Stimulated activated naive CD8-positive, alpha-beta T cell treated with anti-CD3 and anti-CD28 coated beads, Interleukin-15, Interleukin-2, amounts not matched to agents 100 ng/mL and 50 ng/mL, for 24 hours (primary cell): ENCODE measurements around the gene SH3TC1.
A peak's percentile ranks its signal among the peaks of the same experiment; 100 is the strongest.

Experiments
- H3K27ac Mint-ChIP-seq: one replicate; pipeline ENCODE4 v1.8.0; 2021; ENCODE audit warnings: mild to moderate bottlenecking, mixed read lengths
- H3K27me3 Mint-ChIP-seq: one replicate; pipeline ENCODE4 v1.8.0; 2021; ENCODE audit warnings: mixed read lengths
- H3K36me3 Mint-ChIP-seq: one replicate; pipeline ENCODE4 v1.8.0; 2021; ENCODE audit warnings: low read depth, mixed read lengths
- H3K4me1 Mint-ChIP-seq: one replicate; pipeline ENCODE4 v1.8.0; 2021; ENCODE audit warnings: low read depth, mixed read lengths
- H3K4me3 Mint-ChIP-seq: one replicate; pipeline ENCODE4 v1.8.0; 2021; ENCODE audit warnings: mild to moderate bottlenecking, mixed read lengths
- H3K9me3 Mint-ChIP-seq: one replicate; pipeline ENCODE4 v1.8.0; 2021; ENCODE audit warnings: mixed read lengths

Gene SH3TC1

GRCh38 chr4:8171266-8171665, 27.8 kb upstream of the SH3TC1 start:
- peaks cover 4% of the 10 kb centered on the region for H3K9me3 Mint-ChIP-seq
- H3K36me3 Mint-ChIP-seq: no peaks in the 10 kb centered on the region

GRCh38 chr4:8171984-8172924, 26.8 kb upstream of the SH3TC1 start:
- Mint-ChIP-seq H3K36me3 (no peaks in the 10 kb centered on the region), H3K27ac (no peak overlapping the region), H3K4me3 (peak overlapping the region; percentile 32)

More at GRCh38 chr4:8171266-8171665, 27.8 kb upstream of the SH3TC1 start:
- Mint-ChIP-seq H3K27ac (no peak overlapping the region), H3K4me3 (no peak overlapping the region), H3K27me3 (peaks cover 4% of the 10 kb centered on the region), H3K4me1 (peaks cover 13% of the 10 kb centered on the region)

GRCh38 chr4:8173492-8174242, 25.4 kb upstream of the SH3TC1 start:
- Mint-ChIP-seq H3K9me3 (no peaks in the 10 kb centered on the region), H3K27me3 (peaks cover 4% of the 10 kb centered on the region), H3K4me3 (no peak overlapping the region), H3K4me1 (peaks cover 13% of the 10 kb centered on the region), H3K36me3 (no peaks in the 10 kb centered on the region), H3K27ac (no peak overlapping the region)

More at GRCh38 chr4:8171984-8172924, 26.8 kb upstream of the SH3TC1 start:
- Mint-ChIP-seq H3K27me3 (peaks cover 4% of the 10 kb centered on the region), H3K9me3 (no peaks in the 10 kb centered on the region), H3K4me1 (peaks cover 13% of the 10 kb centered on the region)

DNA sequence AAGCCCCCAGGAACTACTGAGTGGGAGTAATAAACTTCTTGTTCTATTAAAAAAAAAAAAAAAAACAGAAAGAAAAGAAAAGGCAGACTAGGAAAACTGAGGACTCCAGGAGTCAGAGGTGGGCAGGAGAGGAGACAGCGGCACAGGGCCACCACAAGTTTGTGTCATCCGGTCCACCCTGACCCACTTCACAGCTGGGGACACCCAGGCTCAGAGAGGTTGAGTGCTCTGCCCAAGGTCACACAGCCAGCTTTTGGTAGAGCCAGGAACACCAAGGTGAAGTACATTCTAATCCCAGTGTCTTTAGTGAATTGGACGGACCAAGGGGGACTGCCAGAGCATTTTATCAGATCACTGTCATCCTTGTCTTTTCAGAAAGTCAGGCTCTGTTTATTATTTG, 24.1 kb upstream of the SH3TC1 start:
- Mint-ChIP-seq H3K4me3 (no peak overlapping the region), H3K27ac (no peak overlapping the region), H3K9me3 (no peaks in the 10 kb centered on the region), H3K4me1 (peaks cover 13% of the 10 kb centered on the region), H3K27me3 (peaks cover 4% of the 10 kb centered on the region), H3K36me3 (no peaks in the 10 kb centered on the region)

DNA sequence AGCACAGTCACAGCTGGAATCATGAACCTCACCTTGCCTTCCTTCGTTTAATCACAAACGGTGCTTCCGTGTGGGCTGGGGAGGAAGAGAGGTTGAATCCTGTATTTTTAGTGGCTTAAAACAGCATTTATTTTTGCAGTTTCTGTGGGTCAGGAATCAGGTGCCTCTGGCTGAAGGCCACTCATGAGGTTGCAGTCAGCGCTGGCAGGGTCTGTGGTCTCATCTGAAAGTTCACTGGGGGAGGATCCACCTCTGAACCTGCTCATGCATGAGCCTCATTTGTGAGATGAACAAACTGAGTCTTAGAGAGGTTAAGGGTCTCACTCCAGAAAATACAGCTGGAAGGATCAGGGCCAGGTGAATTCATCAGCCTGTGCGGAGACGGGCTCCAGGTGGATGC, 23.4 kb upstream of the SH3TC1 start:
- H3K4me3 Mint-ChIP-seq: no peak overlapping the region
- peaks cover 13% of the 10 kb centered on the region for H3K4me1 Mint-ChIP-seq
- H3K9me3 Mint-ChIP-seq: no peaks in the 10 kb centered on the region
- H3K36me3 Mint-ChIP-seq: no peaks in the 10 kb centered on the region
- peaks cover 4% of the 10 kb centered on the region for H3K27me3 Mint-ChIP-seq
- no peak overlapping the region for H3K27ac Mint-ChIP-seq

DNA sequence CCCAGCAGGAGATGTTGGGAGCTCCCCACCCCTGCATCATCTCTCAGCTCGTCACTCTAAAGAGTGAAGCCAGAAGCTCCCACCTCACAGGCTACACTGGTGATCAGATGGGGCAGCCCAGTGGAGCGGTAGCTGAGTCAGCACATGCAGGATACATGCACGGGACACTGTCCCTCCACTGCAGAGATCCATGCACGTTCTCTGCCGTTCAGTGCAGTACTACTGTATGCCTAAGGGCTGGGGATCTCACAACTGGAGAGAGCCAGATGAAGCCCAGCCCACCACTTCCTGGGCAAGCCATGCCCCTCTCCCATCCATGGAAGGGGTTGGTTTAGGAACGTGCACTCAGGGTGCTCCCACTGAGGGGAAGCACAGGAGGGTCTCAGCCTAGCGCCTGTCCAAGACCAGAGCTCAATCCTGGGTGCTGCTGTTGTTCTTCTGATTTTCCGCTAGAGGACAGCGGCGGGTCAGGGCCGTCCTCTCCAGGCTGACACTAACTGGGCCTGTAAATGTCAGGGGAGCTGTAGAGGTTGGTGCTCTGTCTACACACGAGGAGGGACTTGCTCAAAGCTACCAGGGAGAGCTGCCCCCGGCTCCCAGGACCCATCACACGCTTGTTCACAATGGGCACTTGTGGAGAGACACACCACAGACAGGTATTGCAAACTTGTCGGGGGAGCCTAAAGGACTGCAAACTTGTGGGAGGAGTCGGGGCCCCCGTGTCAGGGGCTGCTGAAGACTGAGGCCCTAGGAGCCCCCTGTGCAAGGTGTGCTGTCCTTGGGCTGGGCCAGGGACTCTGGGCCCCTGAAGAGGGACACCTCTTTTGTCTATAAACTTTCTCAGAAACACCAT, 22.3 kb upstream of the SH3TC1 start:
- Mint-ChIP-seq H3K4me3 (no peak overlapping the region), H3K27me3 (peaks cover under 1% of the 10 kb centered on the region), H3K36me3 (no peaks in the 10 kb centered on the region), H3K27ac (no peak overlapping the region), H3K4me1 (peaks cover 10% of the 10 kb centered on the region), H3K9me3 (no peaks in the 10 kb centered on the region)

- Mint-ChIP-seq H3K4me1 (peaks cover 2% of the 10 kb centered on the region), H3K36me3 (no peaks in the 10 kb centered on the region), H3K4me3 (no peak overlapping the region), H3K27ac (no peak overlapping the region), H3K9me3 (no peaks in the 10 kb centered on the region), H3K27me3 (no peaks in the 10 kb centered on the region)
These were observed 21.5 kb upstream of the SH3TC1 start for GRCh38 chr4:8177552-8177951.

DNA sequence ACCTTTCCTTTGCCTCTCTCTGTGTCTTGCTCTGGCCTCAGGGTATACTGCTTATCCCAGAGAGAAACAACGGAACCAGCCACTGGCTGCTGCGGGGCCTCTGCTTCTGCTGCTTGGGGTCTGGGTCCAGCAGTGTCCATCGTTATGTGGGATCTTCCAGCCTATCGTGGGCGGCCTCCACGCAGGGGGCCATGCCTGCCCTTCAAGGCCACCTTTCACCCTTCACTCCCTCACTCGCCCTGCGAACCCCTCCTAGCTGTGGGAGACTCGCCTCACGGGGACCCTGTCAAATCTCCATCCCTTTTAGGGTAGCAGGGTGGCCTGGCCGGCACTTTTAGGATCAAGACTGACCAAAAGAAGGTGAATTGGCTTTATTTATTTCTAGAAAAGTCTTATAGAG, 21.1 kb upstream of the SH3TC1 start:
- no peak overlapping the region for H3K4me3 Mint-ChIP-seq
- no peaks in the 10 kb centered on the region for H3K9me3 Mint-ChIP-seq
- no peaks in the 10 kb centered on the region for H3K27me3 Mint-ChIP-seq
- H3K4me1 Mint-ChIP-seq: no peaks in the 10 kb centered on the region
- no peak overlapping the region for H3K27ac Mint-ChIP-seq
- H3K36me3 Mint-ChIP-seq: no peaks in the 10 kb centered on the region

DNA sequence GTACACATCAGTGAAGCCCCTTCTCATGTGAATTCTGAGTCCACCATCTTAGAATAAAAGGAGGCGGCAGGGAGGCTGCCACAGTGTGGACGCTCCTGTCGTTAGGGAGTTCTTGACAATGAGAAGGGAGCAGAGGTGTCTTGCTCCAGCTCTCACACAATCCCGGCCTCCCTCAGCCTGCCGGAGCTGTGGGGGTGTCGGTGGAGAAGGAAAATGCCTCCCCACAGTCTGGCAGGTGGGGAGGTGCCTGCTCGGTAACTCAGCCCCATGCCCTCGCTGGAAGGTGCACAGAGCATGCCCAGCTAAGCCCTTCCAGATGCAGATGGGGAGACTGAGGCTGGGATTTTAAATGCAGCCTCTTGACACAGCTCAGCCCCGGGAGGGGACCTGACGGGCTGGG, 20.0 kb upstream of the SH3TC1 start:
- no peaks in the 10 kb centered on the region for H3K4me1 Mint-ChIP-seq
- no peak overlapping the region for H3K27ac Mint-ChIP-seq

DNA sequence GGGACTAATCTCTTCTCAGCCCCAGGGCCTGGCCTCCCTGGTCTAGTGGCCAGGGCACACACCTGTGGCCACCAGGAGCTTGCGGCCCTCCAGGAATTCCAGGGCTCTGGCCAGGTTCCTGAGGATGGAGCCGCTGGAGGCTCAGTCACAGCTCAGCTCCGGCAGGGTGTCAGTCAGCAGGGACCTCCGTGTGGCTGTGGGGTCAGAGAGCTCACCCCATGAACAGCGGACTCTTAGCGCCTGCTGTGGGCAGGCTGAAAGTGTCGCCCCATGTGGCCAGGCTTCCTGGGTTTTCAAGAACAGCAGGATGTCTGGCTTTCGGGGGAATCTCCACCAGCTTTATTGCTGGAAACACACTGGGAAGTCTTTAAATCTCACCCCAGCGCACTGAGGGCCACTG, 19.3 kb upstream of the SH3TC1 start:
- Mint-ChIP-seq H3K4me3 (no peak overlapping the region), H3K27me3 (no peaks in the 10 kb centered on the region), H3K36me3 (no peaks in the 10 kb centered on the region), H3K27ac (no peak overlapping the region), H3K4me1 (no peaks in the 10 kb centered on the region), H3K9me3 (no peaks in the 10 kb centered on the region)

More for the DNA sequence above, 20.0 kb upstream of the SH3TC1 start:
- Mint-ChIP-seq H3K36me3 (no peaks in the 10 kb centered on the region), H3K4me3 (no peak overlapping the region), H3K27me3 (no peaks in the 10 kb centered on the region), H3K9me3 (no peaks in the 10 kb centered on the region)

- Mint-ChIP-seq H3K4me1 (no peaks in the 10 kb centered on the region), H3K36me3 (no peaks in the 10 kb centered on the region), H3K27ac (no peak overlapping the region), H3K9me3 (no peaks in the 10 kb centered on the region), H3K4me3 (no peak overlapping the region), H3K27me3 (no peaks in the 10 kb centered on the region)
These were observed 18.6 kb upstream of the SH3TC1 start for GRCh38 chr4:8180310-8181093.

DNA sequence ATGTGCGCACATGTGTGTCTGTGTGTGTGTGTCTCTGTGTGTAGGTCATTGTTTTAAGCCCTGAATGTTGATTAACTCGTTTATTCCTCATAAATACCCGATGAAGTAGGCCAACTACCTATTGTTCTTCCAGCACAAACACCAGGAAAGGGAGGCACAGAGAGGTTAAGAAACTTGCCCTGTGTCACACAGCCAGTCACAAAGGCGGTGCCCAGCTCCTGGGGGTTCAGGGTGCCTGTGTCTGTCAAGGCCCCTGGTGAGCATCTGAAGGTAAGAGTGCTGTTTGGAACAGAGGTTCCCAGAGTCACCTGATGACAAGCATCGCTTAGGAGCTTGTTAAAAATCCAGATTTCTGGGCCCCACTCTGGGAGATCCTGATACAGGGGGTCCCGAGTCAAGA, 18.0 kb upstream of the SH3TC1 start:
- no peaks in the 10 kb centered on the region for H3K9me3 Mint-ChIP-seq
- no peaks in the 10 kb centered on the region for H3K36me3 Mint-ChIP-seq
- H3K4me3 Mint-ChIP-seq: no peak overlapping the region
- H3K27me3 Mint-ChIP-seq: no peaks in the 10 kb centered on the region
- no peak overlapping the region for H3K27ac Mint-ChIP-seq
- H3K4me1 Mint-ChIP-seq: no peaks in the 10 kb centered on the region

DNA sequence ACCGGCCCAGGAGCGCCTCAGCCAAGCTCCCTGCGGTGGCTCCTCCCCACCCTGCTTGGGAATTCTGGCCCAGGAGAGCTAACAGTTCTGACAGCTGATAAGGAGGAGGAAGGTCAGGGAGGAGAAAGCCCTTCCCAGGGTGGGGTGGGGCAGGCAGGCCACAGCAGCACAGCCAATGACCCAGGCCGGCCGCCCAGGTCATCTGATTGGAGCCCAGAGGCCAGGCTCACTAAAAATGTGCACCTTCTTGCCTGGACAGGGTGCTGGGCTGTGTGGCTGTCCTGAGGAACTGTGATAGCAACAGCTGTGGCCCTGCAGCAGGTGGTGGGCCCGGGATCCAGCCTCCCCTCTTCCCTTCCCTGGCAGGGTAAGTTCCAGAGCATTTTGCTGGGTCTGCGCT, 17.2 kb upstream of the SH3TC1 start:
- no peak overlapping the region for H3K27ac Mint-ChIP-seq
- H3K36me3 Mint-ChIP-seq: no peaks in the 10 kb centered on the region
- H3K4me3 Mint-ChIP-seq: no peak overlapping the region
- no peaks in the 10 kb centered on the region for H3K9me3 Mint-ChIP-seq
- no peaks in the 10 kb centered on the region for H3K27me3 Mint-ChIP-seq
- H3K4me1 Mint-ChIP-seq: no peaks in the 10 kb centered on the region

GRCh38 chr4:8182294-8182693, 16.8 kb upstream of the SH3TC1 start:
- Mint-ChIP-seq H3K27ac (no peak overlapping the region), H3K9me3 (no peaks in the 10 kb centered on the region), H3K4me1 (no peaks in the 10 kb centered on the region), H3K4me3 (no peak overlapping the region), H3K36me3 (no peaks in the 10 kb centered on the region), H3K27me3 (no peaks in the 10 kb centered on the region)
